ENCODE results near the gene EPN3. TPM values are rescaled to one million over a fixed set of nuclear protein-coding genes. Genes with fewer than 3 reads are reported as not detected.

Gene EPN3
- total and polyA plus RNA-seq, 2 experiments from 2014 or later = 2.3 to 7.7 TPM

GRCh38 chr17:50558581-50558940 is 26.0 kb downstream of the EPN3 start:
- no peak overlapping the region for H3K27ac Mint-ChIP-seq
- H3F3A ChIP-seq (replicated peaks; ENCODE audit: low read depth) = 0 out of 2 replicates have a peak, but pooled peaks cover 9% of the 10 kb centered on the region
- H3K9me2 ChIP-seq (ENCODE audit: insufficient read depth) = no peaks in the 10 kb centered on the region
- peaks cover 57% of the 10 kb centered on the region for H3K27me3 ChIP-seq (ENCODE audit: insufficient read depth)
- H3K9me3 Mint-ChIP-seq = no peaks in the 10 kb centered on the region
- H3K79me2 ChIP-seq (replicated peaks; ENCODE audit: insufficient read depth) = no peaks in the 10 kb centered on the region
- peak overlapping the region; percentile 96 for H3K4me2 ChIP-seq
- H3K4me3 ChIP-seq = peak overlapping the region; percentile 62
- H3K27ac ChIP-seq (ENCODE audit: low read depth) = no peak overlapping the region
- peak overlapping the region; percentile 97; the same call in 1 of the 2 replicates for H2AFZ ChIP-seq
- peaks cover 38% of the 10 kb centered on the region for H3K27me3 Mint-ChIP-seq (ENCODE audit: insufficient read depth, low read depth, poor library complexity)
- peaks cover 20% of the 10 kb centered on the region for H3K4me1 ChIP-seq (ENCODE audit: insufficient read depth)
- H3K4me1 Mint-ChIP-seq = peaks cover 25% of the 10 kb centered on the region
- TF ChIP-seq CTCF (conservative IDR thresholded peaks at IDR 0.05; ENCODE audit: low read depth in 2 of 2) (peak in 1 of 2 experiments; percentile 1; a peak in 1 of 4 replicates), ZNF462 (CRISPR knock-in tag; IDR thresholded peaks at IDR 0.05) (no peak), POLR2AphosphoS5 (IDR thresholded peaks at IDR 0.05; ENCODE audit: low read depth) (no peak), JUNB (IDR thresholded peaks at IDR 0.05; ENCODE audit: unreplicated experiment) (no peak)
- DNase-seq (ENCODE audit: low spot score) (no peak), ATAC-seq (no peak)
- peak overlapping the region; percentile 86 for H3K4me3 Mint-ChIP-seq
- no peaks in the 10 kb centered on the region for H3K36me3 Mint-ChIP-seq (ENCODE audit: low read depth)
- no peaks in the 10 kb centered on the region for H3K36me3 ChIP-seq (ENCODE audit: insufficient read depth)
- H4K20me1 ChIP-seq (replicated peaks; ENCODE audit: insufficient read depth) = no peaks in the 10 kb centered on the region; the same call in none of the 2 replicates
